GM18505 (cell line): ENCODE results near the gene RTN1.

Source experiments
- ATAC-seq: cut with Tn5 transposase; IDR thresholded peaks from one replicate; pipeline ENCODE4 v1.9.1; 2021; ENCODE audit not compliant: unreplicated experiment
- POLR2A ChIP-seq: IDR thresholded peaks from 4 replicates; pipeline ENCODE4 v1.6.1; 2011; ENCODE audit warnings: borderline replicate concordance; ENCODE audit not compliant: insufficient read depth, insufficient read length; ENCODE audit errors: extremely low read depth

The RTN1 gene

DNA sequence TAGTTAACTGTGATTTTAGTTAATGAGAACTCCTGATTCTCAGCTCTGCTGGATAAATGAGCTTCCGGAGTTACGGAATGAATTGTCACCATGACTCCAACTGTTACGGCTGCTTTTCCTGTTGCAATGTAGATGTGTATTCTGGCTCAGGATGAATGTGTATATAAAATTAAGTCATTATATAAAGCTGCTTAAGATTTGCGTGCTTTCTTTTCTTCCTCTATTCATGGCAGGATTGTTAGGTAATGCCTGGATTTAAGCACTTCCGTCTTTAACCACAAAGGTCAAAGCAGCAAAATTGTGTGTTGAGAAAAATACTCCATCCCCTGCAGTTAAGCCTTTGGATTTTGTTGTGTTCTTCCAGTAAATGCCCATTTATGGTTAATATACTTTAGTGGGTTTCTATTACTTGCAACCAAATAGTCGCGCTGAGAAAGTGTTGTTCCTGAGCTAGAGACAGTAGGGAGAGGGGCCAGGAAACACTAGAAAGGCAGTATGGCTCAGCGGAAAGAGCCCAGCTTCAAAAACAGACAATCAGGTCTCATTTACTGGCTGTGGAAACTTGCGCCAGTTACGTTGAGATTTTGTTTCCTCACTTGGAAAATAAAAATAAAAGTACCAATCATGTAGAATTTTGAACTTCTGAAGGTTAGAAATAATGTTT, 284.6 kb downstream of the RTN1 start:
- ATAC-seq: no peak
- TF ChIP-seq POLR2A: no peak

DNA sequence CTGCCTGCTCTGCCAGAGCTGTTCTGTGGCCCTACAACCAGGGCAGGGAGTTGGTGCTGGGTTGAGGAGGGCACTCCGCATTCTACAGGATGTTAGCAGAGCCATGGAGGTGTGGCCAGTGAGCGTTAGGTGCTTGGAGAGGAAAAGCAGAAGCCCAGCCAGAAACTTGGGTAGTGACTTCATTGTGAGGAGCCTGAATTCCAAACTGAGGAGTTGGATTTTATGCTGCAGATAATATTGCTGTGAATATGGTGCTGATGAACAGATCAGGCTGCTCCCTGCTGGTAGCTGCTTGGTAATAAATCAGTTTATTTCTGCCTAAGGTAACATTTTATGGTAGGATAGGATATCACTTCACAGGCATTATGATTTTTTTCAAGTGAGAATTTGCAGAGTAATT, 286.8 kb downstream of the RTN1 start:
- ATAC-seq: no peak
- TF ChIP-seq POLR2A: no peak

DNA sequence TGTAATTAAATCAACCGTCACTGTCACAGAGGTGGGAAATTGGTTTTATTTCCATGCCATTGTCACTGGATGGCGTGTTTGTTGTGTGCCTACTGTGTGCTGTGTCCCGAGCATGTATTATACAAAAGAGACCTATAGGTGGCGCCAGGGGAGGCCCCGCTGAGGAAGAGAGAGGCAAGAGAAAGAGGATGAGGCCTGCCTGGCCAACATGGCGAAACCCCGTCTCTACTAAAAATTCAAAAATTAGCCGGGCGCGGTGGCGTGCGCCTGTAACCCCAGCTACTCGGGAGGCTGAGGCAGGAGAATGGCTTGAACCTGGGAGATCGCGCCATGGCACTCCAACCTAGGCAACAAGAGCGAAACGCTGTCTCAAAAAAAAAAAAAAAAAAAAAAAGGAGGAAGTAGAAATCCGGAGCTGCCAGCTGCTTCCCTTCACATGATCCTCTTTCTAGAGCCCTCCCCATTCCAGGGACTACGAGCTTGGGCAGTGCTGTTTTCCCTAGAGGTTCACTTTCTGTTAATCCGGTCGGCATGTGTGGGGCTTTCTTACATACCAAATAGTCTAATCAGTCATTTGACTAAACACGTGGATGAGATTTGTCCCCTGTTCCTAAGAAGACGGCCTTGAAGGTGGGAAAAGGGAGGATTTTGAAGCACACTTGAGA, 287.6 kb downstream of the RTN1 start:
- TF ChIP-seq POLR2A: no peak
- ATAC-seq: no peak

- no peak for ATAC-seq
- TF ChIP-seq POLR2A: no peak
Measured at GRCh38 chr14:59582161-59582560, 288.4 kb downstream of the RTN1 start.

- no peak for ATAC-seq
- no peak for TF ChIP-seq POLR2A
Measured at GRCh38 chr14:59580911-59581310, 289.7 kb downstream of the RTN1 start.

- peak; percentile 98 for ATAC-seq
- no peak for TF ChIP-seq POLR2A
Measured at GRCh38 chr14:59576332-59577294, 294.0 kb downstream of the RTN1 start, which contains the start of gene CCDC175. Gene CCDC175, minus strand, starts transcription at chr14:59576812. Its CDS starts 37 bp downstream, at chr14:59576775.

- no peak for ATAC-seq
Measured at GRCh38 chr14:59570122-59570521, 300.5 kb downstream of the RTN1 start.

DNA sequence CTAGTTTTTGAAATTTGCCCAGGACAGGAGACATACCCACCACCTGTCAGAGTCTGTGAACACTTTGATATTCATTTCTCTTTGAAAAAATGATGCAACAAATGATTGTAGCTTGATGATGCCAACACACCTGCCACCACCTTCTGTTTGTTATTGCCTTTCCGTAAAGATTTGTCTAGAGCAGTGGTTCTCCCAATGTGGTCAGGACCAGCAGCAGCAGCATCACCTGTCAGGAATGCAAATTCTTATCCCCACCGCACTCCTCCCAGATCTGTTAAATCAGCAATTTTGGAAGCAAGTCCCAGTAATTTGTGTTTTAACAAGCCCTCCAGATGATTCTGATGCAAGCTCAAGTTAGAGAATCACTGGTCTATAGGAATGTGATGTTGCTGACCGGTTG, 303.9 kb downstream of the RTN1 start:
- no peak for ATAC-seq
- no peak for TF ChIP-seq POLR2A

More at GRCh38 chr14:59570122-59570521, 300.5 kb downstream of the RTN1 start:
- TF ChIP-seq POLR2A: no peak

GRCh38 chr14:59566296-59566695, 304.3 kb downstream of the RTN1 start:
- ATAC-seq: no peak
- TF ChIP-seq POLR2A: no peak

- no peak for TF ChIP-seq POLR2A
- ATAC-seq: no peak
Measured at GRCh38 chr14:59565087-59565486, 305.5 kb downstream of the RTN1 start.

GRCh38 chr14:59564366-59564765, 306.2 kb downstream of the RTN1 start:
- TF ChIP-seq POLR2A: no peak
- ATAC-seq: no peak

- ATAC-seq: no peak
- no peak for TF ChIP-seq POLR2A
Measured at GRCh38 chr14:59547310-59547709, 323.3 kb downstream of the RTN1 start.
